ENCODE results near the gene MGAT4D.

MGAT4D gene

DNA sequence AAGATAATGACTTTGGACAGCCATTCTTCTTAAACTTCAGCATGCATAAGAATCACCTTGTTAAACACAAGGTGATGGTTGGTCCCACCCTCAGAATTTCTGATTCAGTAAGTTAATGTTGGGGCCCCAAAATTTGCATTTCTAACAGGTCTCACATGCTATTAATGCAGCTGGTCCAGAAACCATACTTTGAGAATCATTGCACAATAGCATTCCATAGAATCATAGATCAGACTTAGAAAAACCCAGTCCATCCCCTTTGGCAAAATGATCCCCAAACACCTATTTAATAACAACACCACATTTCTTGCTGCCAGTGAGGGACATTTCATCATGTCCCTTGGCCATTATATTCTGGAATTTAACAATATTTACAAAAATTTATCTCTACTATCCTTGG is 6.2 kb upstream of the MGAT4D start:
- TF ChIP-seq NFRKB (IDR thresholded peaks at IDR 0.05) (no peak), FOXA1 (IDR thresholded peaks at IDR 0.05) (no peak), ELF4 (IDR thresholded peaks at IDR 0.05) (no peak), FOXK2 (IDR thresholded peaks at IDR 0.05) (no peak), HDGF (IDR thresholded peaks at IDR 0.05; ENCODE audit: borderline replicate concordance) (no peak), BHLHE40 (IDR thresholded peaks at IDR 0.05; ENCODE audit: borderline replicate concordance) (no peak), L3MBTL2 (conservative IDR thresholded peaks at IDR 0.05) (no peak)
- DNase-seq (ENCODE audit: extremely low spot score) = no peak
- POLR2A ChIA-PET = no interaction called here
- CTCF ChIA-PET = no interaction called here

DNA sequence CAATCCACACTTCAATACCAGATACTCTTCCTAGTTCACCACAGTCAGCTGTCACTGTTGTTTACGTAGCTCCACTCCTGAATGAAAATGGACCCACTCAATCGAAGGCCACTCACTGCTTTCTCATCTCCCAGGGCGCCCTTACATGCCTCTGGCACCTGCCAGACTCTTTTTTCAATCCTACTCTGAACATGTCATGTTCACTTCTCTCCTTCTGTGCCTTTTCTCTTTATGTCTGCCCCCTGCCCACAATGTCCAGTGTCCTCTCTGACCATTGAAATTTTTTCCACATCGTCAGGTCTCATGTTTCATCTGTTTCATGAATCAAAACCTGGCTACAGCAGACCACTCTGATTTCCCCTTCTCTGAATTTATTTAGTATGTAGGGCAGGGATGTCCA is 1.3 kb upstream of the MGAT4D start:
- no peak for DNase-seq (ENCODE audit: extremely low spot score)
- ChIA-PET CTCF (interaction anchor here (0.7 kb wide), 1 partner anchor 19 kb away, joined by 3 read pairs; no protein-coding TSS in a partner anchor), POLR2A (interaction anchor here (0.7 kb wide), 1 partner anchor 25 kb away, joined by 3 read pairs; no protein-coding TSS in a partner anchor)
- TF ChIP-seq, protein P1, sequence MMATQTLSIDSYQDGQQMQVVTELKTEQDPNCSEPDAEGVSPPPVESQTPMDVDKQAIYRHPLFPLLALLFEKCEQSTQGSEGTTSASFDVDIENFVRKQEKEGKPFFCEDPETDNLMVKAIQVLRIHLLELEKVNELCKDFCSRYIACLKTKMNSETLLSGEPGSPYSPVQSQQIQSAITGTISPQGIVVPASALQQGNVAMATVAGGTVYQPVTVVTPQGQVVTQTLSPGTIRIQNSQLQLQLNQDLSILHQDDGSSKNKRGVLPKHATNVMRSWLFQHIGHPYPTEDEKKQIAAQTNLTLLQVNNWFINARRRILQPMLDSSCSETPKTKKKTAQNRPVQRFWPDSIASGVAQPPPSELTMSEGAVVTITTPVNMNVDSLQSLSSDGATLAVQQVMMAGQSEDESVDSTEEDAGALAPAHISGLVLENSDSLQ (IDR thresholded peaks at IDR 0.05) = no peak
- TF ChIP-seq FOXA1 (IDR thresholded peaks at IDR 0.05) (no peak), CTBP1 (IDR thresholded peaks at IDR 0.05; ENCODE audit: borderline replicate concordance) (no peak), ELF4 (IDR thresholded peaks at IDR 0.05) (no peak), LEF1 (IDR thresholded peaks at IDR 0.05; ENCODE audit: borderline replicate concordance) (no peak), FOXM1 (IDR thresholded peaks at IDR 0.05; ENCODE audit: borderline replicate concordance) (no peak), ARNT (IDR thresholded peaks at IDR 0.05) (no peak), L3MBTL2 (conservative IDR thresholded peaks at IDR 0.05) (no peak), BHLHE40 (IDR thresholded peaks at IDR 0.05; ENCODE audit: borderline replicate concordance) (no peak), NFRKB (IDR thresholded peaks at IDR 0.05) (no peak), SP1 (IDR thresholded peaks at IDR 0.05) (no peak), ZNF384 (IDR thresholded peaks at IDR 0.05) (no peak), HDGF (IDR thresholded peaks at IDR 0.05; ENCODE audit: borderline replicate concordance) (no peak), SUZ12 (IDR thresholded peaks at IDR 0.05) (no peak), FOXK2 (IDR thresholded peaks at IDR 0.05) (no peak), TARDBP (IDR thresholded peaks at IDR 0.05) (no peak)

- no peak for DNase-seq (ENCODE audit: extremely low spot score)
- CTCF ChIA-PET = no interaction called here
- TF ChIP-seq SUZ12 (IDR thresholded peaks at IDR 0.05) (no peak), ARNT (IDR thresholded peaks at IDR 0.05) (no peak), BHLHE40 (IDR thresholded peaks at IDR 0.05; ENCODE audit: borderline replicate concordance) (no peak), SP1 (IDR thresholded peaks at IDR 0.05) (no peak), NFRKB (IDR thresholded peaks at IDR 0.05) (no peak)
- POLR2A ChIA-PET = no interaction called here
Measured at GRCh38 chr4:140497405-140497746, 717 bp downstream of the MGAT4D start.

GRCh38 chr4:140485939-140486338 is 12.2 kb downstream of the MGAT4D start:
- TF ChIP-seq BHLHE40 (IDR thresholded peaks at IDR 0.05; ENCODE audit: borderline replicate concordance) (no peak), ZNF384 (IDR thresholded peaks at IDR 0.05) (no peak), L3MBTL2 (conservative IDR thresholded peaks at IDR 0.05) (no peak), ARNT (IDR thresholded peaks at IDR 0.05) (no peak), NFRKB (IDR thresholded peaks at IDR 0.05) (no peak), TARDBP (IDR thresholded peaks at IDR 0.05) (no peak), FOXK2 (IDR thresholded peaks at IDR 0.05) (no peak), FOXA1 (IDR thresholded peaks at IDR 0.05) (no peak), FOXM1 (IDR thresholded peaks at IDR 0.05; ENCODE audit: borderline replicate concordance) (no peak), CTBP1 (IDR thresholded peaks at IDR 0.05; ENCODE audit: borderline replicate concordance) (no peak), SP1 (IDR thresholded peaks at IDR 0.05) (no peak), ELF4 (IDR thresholded peaks at IDR 0.05) (no peak), HDGF (IDR thresholded peaks at IDR 0.05; ENCODE audit: borderline replicate concordance) (no peak), SUZ12 (IDR thresholded peaks at IDR 0.05) (no peak), LEF1 (IDR thresholded peaks at IDR 0.05; ENCODE audit: borderline replicate concordance) (no peak)
- TF ChIP-seq, protein P1 (IDR thresholded peaks at IDR 0.05) = no peak
- DNase-seq (ENCODE audit: extremely low spot score) = no peak
- ChIA-PET POLR2A (no interaction called here), CTCF (no interaction called here)

- ChIA-PET POLR2A (no interaction called here), CTCF (no interaction called here)
- TF ChIP-seq ELF4 (IDR thresholded peaks at IDR 0.05) (no peak), ZNF384 (IDR thresholded peaks at IDR 0.05) (no peak), LEF1 (IDR thresholded peaks at IDR 0.05; ENCODE audit: borderline replicate concordance) (no peak), FOXA1 (IDR thresholded peaks at IDR 0.05) (no peak), NFRKB (IDR thresholded peaks at IDR 0.05) (no peak), BHLHE40 (IDR thresholded peaks at IDR 0.05; ENCODE audit: borderline replicate concordance) (no peak), SUZ12 (IDR thresholded peaks at IDR 0.05) (no peak), ARNT (IDR thresholded peaks at IDR 0.05) (no peak), SP1 (IDR thresholded peaks at IDR 0.05) (no peak), CTBP1 (IDR thresholded peaks at IDR 0.05; ENCODE audit: borderline replicate concordance) (no peak), HDGF (IDR thresholded peaks at IDR 0.05; ENCODE audit: borderline replicate concordance) (no peak)
- TF ChIP-seq, protein P1 (IDR thresholded peaks at IDR 0.05) = no peak
- no peak for DNase-seq (ENCODE audit: extremely low spot score)
Measured at GRCh38 chr4:140483445-140483844, 14.6 kb downstream of the MGAT4D start.

GRCh38 chr4:140472156-140472555 is 25.9 kb downstream of the MGAT4D start:
- ChIA-PET POLR2A (no interaction called here), CTCF (no interaction called here)
- TF ChIP-seq ZNF384 (IDR thresholded peaks at IDR 0.05) (no peak), BHLHE40 (IDR thresholded peaks at IDR 0.05; ENCODE audit: borderline replicate concordance) (no peak)
- TF ChIP-seq, protein P1 (IDR thresholded peaks at IDR 0.05) = no peak
- DNase-seq (ENCODE audit: extremely low spot score) = no peak

Measured in HEK293T (cell line).